ENCODE results near the gene CTU2. TPM values are rescaled to one million over a fixed set of nuclear protein-coding genes. Genes with fewer than 3 reads are reported as not detected.
A peak's percentile ranks its signal among the peaks of the same experiment; 100 is the strongest.

The CTU2 gene
- total and polyA plus RNA-seq, 2 of the 8 experiments (the other 6 are each of a cell fraction or from before 2014, with no cell fraction given): 32.7 to 42.9 TPM

- H4K5ac ChIP-seq (ENCODE audit: insufficient read length, low read depth, low read length): no peak overlapping the region
- H4K91ac ChIP-seq (replicated peaks; ENCODE audit: insufficient read length, low read length): no peak overlapping the region
- CTCF ChIA-PET (ENCODE audit: partially characterized antibody): interaction anchor here (0.6 to 2.8 kb wide), 15 partner anchors 9 to 1725 kb away, joined by 3 to 33 read pairs (median 4); partner anchors contain the start of gene MVD
- H3K14ac ChIP-seq (ENCODE audit: insufficient read length): no peak overlapping the region
- H3K27me3 ChIP-seq (replicated peaks in 1 of 4; ENCODE audit: control insufficient read depth in 3 of 4, extremely low read depth in 1 of 4, insufficient read depth in 3 of 4, low read length in 3 of 4): peaks cover 0 to 2% (median 0%) of the 10 kb centered on the region in 4 experiments; a peak in 1 of 7 replicates
- no peak overlapping the region for H2BK5ac ChIP-seq (ENCODE audit: low read depth, low read length)
- no peak overlapping the region for H2BK12ac ChIP-seq (ENCODE audit: low read depth, low read length)
- H2AFZ ChIP-seq (ENCODE audit: low read length): no peak overlapping the region
- H3K79me1 ChIP-seq (ENCODE audit: low read depth, low read length): no peaks in the 10 kb centered on the region
- no peak overlapping the region for H3K23ac ChIP-seq (ENCODE audit: insufficient read length)
- H3K27ac ChIP-seq (ENCODE audit: low read depth, low read length): no peak overlapping the region
- WGBS, 2 experiments (ENCODE audit: extremely low coverage in 1 of 2, insufficient coverage in 1 of 2, insufficient read length in 1 of 2, insufficient replicate concordance in 2 of 2, low coverage in 1 of 2, low lambda C conversion rate in 2 of 2, missing lambda C conversion rate in 1 of 2): 89% methylated on average over 5 of the region's 5 CpGs; no CpG with 5 or more reads in 1 of the 2 experiments
- H4K8ac ChIP-seq (ENCODE audit: extremely low read depth, insufficient read depth, low read length): no peak overlapping the region
- H3K23me2 ChIP-seq (ENCODE audit: low read depth, low read length): peaks cover 6% of the 10 kb centered on the region; the same call in 1 of the 2 replicates
- H3K56ac ChIP-seq (replicated peaks; ENCODE audit: insufficient read length, low read depth, low read length): no peak overlapping the region
- 0 out of 2 replicates have a peak overlapping the region, but pooled peaks have one; percentile 48 for H2BK20ac ChIP-seq (ENCODE audit: low read length)
- no peaks in the 10 kb centered on the region for H3K36me3 ChIP-seq (ENCODE audit: control insufficient read depth in 2 of 4, insufficient read depth in 4 of 4, low read length in 3 of 4)
- H2BK120ac ChIP-seq (replicated peaks; ENCODE audit: low read depth, low read length): no peak overlapping the region
- H3K9me3 ChIP-seq (ENCODE audit: insufficient read depth in 2 of 2, low read depth in 1 of 2, low read length in 1 of 2): no peaks in the 10 kb centered on the region
- peaks cover 0 to 5% (median 1%) of the 10 kb centered on the region in 4 experiments; a peak in 2 of 7 replicates for H3K4me1 ChIP-seq (replicated peaks in 1 of 4; ENCODE audit: control insufficient read depth in 3 of 4, insufficient read depth in 4 of 4, low read length in 3 of 4)
- POLR2A ChIA-PET (ENCODE audit: partially characterized antibody): interaction anchor here (1.1 to 2.7 kb wide), 3 partner anchors 8 to 18 kb away, joined by 3 to 9 read pairs (median 3); partner anchors contain the start of gene MVD
- H3K4ac ChIP-seq (replicated peaks; ENCODE audit: insufficient read length, low read depth, low read length): no peak overlapping the region
- H3K4me2 ChIP-seq (ENCODE audit: insufficient read depth in 1 of 2, low read depth in 2 of 2, low read length in 2 of 2): no peak overlapping the region
- H3K79me2 ChIP-seq (ENCODE audit: control insufficient read depth in 1 of 2, insufficient read depth in 2 of 2, low read length in 2 of 2): no peaks in the 10 kb centered on the region
- FAIRE-seq (no peak), DNase-seq (ENCODE audit: low read depth in 1 of 2, low spot score in 2 of 2) (no peak)
- no peak overlapping the region for H3K9ac ChIP-seq (replicated peaks in 1 of 4; ENCODE audit: extremely low read depth in 1 of 4, low read depth in 3 of 4, low read length in 3 of 4)
- no peak overlapping the region for H3K4me3 ChIP-seq (ENCODE audit: extremely low read depth in 1 of 4, insufficient read depth in 2 of 4, low read depth in 3 of 4, low read length in 4 of 4)
- H2BK15ac ChIP-seq (ENCODE audit: low read length): no peak overlapping the region
- H2AK5ac ChIP-seq (ENCODE audit: low read depth, low read length): no peak overlapping the region
- H3K18ac ChIP-seq (ENCODE audit: extremely low read depth, low read length): no peak overlapping the region
- peaks cover 0 to 2% of the 10 kb centered on the region in 2 experiments for H4K20me1 ChIP-seq (replicated peaks in 1 of 2; ENCODE audit: control insufficient read depth in 1 of 2, insufficient read depth in 2 of 2, low read length in 2 of 2)
- TF ChIP-seq SIN3A (conservative IDR thresholded peaks at IDR 0.05 in 1 of 2, IDR thresholded peaks at IDR 0.05 in 1 of 2; ENCODE audit: low read depth in 1 of 2, low read length in 2 of 2) (no peak), TEAD4 (IDR thresholded peaks at IDR 0.05; ENCODE audit: low read depth, low read length) (no peak), SIX5 (IDR thresholded peaks at IDR 0.05; ENCODE audit: low read depth, low read length) (no peak), PHF8 (conservative IDR thresholded peaks at IDR 0.05; ENCODE audit: low read depth, low read length) (no peak), SP2 (IDR thresholded peaks at IDR 0.05; ENCODE audit: low read length) (no peak), YY1 (IDR thresholded peaks at IDR 0.05; ENCODE audit: low read depth, low read length) (no peak), GTF2F1 (IDR thresholded peaks at IDR 0.05; ENCODE audit: borderline replicate concordance, low read depth, low read length) (no peak), ZNF274 (IDR thresholded peaks at IDR 0.05; ENCODE audit: borderline replicate concordance, extremely low read depth, low read length) (no peak), SP1 (IDR thresholded peaks at IDR 0.05; ENCODE audit: low read depth, low read length) (no peak), BCL11A (IDR thresholded peaks at IDR 0.05; ENCODE audit: low read depth in 2 of 2, low read length in 2 of 2) (no peak), NANOG (IDR thresholded peaks at IDR 0.05; ENCODE audit: insufficient read depth, low read depth, low read length, poor library complexity, severe bottlenecking) (no peak), USF2 (IDR thresholded peaks at IDR 0.05; ENCODE audit: low read length) (no peak)
Measured at GRCh38 chr16:88680554-88681083, 25.7 kb upstream of the CTU2 start.

Measured in H1 (cell line).